Stimulated activated CD4-positive, alpha-beta T cell treated with anti-CD3 and anti-CD28 coated beads, Interleukin-4, amount 100 ng/mL, for 24 hours (primary cell): Measurements from ENCODE around the gene ZC3H15.
"Not testable (repeated sequence)": the region's sequence is repeated elsewhere in the genome, so short reads cannot be mapped to it uniquely, and the experiment has no call there.

Source experiments
- DNase-seq: peaks from one replicate; pipeline ENCODE4 v3.0.0-alpha.2; 2020

ZC3H15 gene

GRCh38 chr2:186496401-186496800, 10.3 kb downstream of the ZC3H15 start:
- no peak for DNase-seq

DNA sequence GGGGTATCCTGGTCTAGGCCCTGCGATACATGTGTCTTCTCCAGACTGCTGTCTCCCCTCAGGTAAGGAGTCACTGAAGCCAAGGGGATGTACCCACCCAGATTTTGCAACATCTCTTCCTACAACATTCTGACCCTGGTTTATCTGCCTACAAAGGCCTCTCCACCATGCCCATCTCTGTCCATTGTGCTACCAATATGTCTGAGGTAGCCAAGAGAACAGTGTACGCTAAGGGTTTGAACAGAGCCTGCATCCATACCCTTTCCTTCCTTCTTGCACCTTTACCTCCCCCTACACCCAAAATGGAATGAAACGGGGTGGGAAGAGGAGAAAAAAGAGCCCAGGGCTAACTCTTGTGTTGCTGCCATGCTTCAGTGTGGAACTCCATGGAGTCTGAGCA, 11.9 kb downstream of the ZC3H15 start:
- DNase-seq: no peak

GRCh38 chr2:186498834-186499233, 12.8 kb downstream of the ZC3H15 start:
- DNase-seq: no peak

DNA sequence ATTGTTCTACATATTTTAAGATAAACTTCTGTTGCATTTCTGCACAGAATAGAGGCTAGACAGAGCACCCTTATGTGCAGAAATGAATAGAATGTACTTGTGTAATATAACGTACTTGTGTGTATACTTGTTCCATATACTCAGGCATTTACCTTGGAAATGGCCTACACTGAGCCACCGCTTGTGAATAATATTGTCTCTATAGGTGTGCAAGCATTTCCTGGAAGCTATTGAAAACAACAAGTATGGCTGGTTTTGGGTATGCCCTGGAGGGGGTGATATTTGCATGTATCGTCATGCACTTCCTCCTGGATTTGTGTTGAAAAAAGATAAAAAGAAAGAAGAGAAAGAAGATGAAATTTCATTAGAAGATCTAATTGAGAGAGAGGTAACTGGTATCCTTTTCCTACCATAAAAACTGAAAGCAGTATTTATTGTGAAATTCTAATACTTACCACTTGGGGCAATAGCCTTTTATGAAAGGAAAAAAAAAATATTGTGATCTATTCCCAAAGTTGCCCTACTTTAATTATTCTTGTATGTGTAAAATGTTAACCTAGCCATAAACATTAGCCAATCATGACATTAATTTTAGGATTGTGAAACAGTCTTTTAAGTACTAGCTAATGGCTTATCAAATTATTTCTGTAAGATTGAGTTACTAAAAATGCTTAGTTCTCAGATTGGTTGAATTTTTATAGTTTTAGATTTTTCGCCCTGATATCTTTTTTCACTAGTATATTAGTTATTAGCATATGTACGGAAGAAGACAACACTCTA, 18.0 kb downstream of the ZC3H15 start:
- no peak for DNase-seq

DNA sequence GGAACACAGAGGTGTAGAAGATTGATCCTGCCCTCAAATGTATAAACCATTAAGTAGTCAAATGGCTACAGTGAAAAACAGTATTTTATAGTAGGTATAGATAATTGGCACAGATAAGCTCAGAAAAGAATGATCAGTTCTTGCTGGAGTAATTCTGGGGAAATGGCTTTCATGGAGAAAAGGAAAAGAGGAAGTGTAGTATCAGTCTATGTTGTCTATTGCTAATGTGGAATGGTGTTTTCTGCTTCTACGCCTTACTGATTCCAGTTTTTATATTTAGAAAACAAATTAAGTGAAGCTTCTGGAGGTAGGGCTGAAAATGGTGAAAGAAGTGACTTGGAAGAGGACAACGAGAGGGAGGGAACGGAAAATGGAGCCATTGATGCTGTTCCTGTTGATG, 22.2 kb downstream of the ZC3H15 start:
- DNase-seq: no peak

DNA sequence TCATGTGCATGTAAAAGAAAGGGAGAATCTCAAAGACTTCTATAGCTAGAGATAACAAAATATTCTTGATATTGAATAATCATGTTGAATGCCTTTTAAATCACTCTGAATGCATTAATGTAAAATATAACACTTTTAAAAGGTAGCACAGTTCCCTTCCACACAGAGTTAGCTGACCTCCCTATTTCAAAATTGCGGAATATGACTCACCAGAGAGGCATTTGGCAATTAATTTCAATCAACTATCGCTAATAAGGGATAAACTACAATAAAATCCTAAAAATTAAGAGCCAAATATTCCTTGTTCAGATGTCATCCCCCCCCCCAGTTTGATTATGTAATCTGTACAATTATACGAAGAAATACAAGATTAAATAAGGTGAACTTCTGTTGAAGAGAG, 29.3 kb downstream of the ZC3H15 start:
- no peak for DNase-seq

DNA sequence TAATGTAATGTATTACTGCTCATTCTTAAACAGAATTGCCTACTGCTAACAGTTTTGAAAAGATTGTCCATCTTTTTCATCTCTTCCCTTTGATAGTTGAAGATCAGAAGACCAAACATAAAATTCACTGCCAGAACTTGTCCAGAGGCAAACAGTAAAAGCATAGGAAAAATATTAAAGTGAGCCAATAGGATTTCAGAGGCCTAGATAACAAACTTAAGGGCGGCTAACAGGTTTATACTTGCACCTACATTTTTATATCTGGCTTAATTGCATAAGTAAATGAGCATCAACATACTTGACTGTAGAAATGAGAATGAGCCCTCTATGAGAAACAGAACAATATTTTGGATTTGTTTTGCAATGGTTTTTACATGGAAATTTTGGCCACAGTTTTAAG, 30.3 kb downstream of the ZC3H15 start:
- DNase-seq: no peak

DNA sequence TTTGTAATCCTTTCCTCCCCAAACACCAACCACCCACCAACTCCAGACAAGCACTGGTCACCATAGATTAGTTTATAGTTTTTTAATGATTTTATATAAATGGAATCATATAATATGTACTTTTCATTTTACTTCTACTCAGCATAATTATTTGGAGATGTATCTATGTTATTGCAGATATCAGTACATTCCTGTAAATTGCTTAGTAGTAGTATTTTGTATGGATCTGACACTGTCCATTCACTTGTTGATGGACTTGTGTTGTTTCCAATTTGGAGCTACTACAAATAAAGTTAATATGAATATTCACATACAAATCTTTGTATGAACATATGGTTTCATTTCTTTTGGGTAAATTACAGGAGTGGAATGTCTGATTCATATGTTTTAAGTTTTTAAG, 31.0 kb downstream of the ZC3H15 start:
- DNase-seq: no peak

GRCh38 chr2:186518291-186518690, 32.2 kb downstream of the ZC3H15 start:
- no peak for DNase-seq

GRCh38 chr2:186518945-186519344, 32.9 kb downstream of the ZC3H15 start:
- DNase-seq: no peak

DNA sequence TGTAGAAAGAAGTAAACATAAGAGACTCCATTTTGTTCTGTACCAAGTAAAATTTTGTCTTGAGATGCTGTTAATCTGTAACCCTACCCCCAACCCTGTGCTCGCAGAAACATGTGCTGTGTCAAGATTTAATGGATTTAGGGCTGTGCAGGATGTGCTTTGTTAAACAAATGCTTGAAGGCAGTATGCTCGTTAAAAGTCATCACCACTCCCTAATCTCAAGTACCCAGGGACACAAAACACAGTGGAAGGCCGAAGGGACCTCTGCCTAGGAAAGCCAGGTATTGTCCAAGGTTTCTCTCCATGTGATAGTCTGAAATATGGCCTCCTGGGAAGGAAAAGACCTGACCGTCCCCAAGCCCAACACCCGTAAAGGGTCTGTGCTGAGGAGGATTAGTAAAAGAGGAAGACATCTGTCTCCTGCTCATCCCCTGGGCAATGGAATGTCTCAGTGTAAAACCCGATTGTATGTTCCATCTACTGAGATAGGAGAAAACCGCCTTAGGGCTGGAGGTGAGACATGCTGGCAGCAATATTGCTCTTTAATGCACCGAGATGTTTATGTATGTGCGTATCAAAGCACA, 35.6 kb downstream of the ZC3H15 start:
- DNase-seq: not testable (repeated sequence)

- DNase-seq: no peak
Measured at GRCh38 chr2:186522450-186522849, 36.4 kb downstream of the ZC3H15 start.

- no peak for DNase-seq
Measured at GRCh38 chr2:186523791-186524190, 37.7 kb downstream of the ZC3H15 start.

GRCh38 chr2:186526281-186526680, 40.2 kb downstream of the ZC3H15 start:
- no peak for DNase-seq

DNA sequence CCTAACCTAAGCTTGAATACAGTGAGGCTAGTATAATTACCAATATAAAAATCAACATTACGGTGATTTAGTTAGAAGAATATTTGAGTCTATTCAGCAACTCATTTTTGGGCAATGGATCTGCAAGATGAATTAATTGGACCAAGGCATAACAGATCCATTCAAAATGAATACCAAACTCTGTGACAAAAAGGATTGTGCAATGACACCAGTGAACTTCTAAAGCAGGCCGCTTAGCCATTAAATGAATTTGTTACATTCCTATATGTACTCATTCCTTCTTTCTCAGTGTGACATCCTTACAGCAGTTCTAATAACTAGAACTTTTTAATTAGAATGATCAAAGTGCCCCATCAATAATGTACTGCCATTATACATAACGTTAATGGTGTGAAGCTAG, 44.3 kb downstream of the ZC3H15 start:
- DNase-seq: no peak

DNA sequence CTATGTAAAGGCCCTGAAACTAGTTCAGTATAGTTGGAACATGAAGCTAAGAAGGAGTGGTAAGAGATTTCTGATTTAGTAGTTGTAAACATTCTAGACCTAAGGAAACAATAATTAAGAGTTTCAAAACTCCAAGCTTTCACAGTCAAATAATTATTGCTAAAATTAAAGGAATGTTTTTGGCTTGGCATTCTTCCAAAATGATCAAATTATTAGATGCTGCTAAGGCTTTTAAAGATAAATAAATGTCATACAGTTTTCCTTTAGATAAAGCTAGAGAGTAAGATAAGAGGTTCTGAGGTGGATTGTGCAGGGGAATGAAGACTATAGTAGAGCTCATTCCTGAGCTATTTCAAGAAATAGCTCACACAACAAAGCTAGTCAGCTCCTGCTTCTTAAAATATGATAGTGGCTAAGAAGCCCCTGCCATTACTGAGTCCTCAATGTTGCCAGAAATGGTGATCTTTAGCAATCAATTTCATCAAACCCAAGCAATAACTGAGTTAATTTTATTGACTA, 45.3 kb downstream of the ZC3H15 start:
- no peak for DNase-seq

GRCh38 chr2:186532891-186533290, 46.8 kb downstream of the ZC3H15 start:
- no peak for DNase-seq

DNA sequence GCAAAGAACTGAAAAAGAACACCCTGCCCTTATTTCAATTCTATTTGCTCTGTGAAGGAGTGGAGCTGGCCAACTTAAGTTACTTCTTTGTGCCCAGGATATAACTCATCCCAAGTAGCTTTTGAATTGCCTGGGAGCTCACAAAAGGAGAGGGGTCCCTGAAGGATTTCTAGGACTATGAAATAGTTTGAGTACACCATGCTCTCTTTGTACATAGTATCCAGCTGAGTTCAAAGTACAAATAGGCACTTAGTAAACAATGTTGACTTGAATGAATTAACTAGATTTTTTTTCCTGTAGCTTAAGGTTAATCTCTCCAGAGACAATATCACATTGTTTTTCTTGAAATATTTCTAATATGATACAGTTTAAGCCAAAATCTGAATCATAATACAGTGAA, 47.7 kb downstream of the ZC3H15 start:
- DNase-seq: no peak

DNA sequence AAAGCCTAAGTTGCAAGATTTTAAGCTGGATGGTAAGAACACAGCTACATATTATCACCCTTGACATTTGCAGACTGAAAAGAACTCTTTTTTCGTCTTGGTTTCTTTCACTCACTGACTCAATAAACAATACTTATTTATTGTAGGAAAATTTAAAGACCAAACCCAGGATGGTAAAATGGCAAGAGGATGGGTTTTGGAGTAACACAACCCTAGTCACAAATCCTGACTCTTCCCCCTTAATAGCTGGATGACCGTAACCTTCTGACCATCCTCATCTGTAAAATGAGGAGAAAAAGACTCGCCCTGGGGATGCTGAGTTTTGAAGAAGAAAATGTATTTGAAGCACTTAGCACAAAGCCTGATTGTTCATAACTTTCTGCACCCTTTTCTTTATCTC, 48.3 kb downstream of the ZC3H15 start:
- DNase-seq: no peak

DNA sequence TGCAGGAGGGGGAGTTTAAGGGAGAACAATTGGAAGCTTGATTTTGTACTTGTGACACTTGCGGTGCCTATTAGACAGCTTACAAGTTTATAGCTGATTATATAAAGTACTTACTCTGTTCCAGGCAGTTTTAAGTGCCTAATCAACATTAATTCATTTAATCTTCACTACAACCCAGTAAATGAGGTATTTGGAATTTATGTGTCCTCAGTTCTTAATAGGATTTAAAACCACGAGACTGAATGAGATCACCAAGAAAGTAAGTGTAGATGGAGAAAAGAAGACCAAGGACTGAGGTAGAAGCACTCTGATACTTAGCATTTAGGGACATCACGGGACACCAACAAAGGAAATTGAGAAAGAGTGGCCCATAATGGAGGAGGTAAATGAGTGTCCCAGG, 49.8 kb downstream of the ZC3H15 start:
- DNase-seq: no peak

- DNase-seq: no peak
Measured at GRCh38 chr2:186537019-186537418, 51.0 kb downstream of the ZC3H15 start.

DNA sequence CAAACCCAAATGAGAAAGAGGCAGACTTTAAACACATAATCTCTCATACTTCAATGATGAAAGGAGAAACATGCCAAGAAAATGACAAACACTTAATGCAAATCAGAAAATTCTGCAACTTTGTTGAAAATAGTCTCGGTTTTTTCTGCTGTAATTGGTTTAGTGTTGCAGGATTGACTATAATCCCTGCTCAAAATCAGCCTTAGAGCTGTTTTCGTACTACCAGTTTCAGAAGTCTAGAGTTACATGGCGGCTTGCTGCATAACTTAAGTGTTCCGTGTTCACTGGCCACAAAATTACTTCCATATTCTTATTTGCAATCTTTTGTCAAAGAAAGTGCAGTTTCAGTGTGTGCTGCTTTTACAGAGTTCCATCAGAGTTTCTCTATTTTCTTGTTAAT, 54.9 kb downstream of the ZC3H15 start:
- no peak for DNase-seq

GRCh38 chr2:186542002-186542401, 55.9 kb downstream of the ZC3H15 start:
- no peak for DNase-seq

DNA sequence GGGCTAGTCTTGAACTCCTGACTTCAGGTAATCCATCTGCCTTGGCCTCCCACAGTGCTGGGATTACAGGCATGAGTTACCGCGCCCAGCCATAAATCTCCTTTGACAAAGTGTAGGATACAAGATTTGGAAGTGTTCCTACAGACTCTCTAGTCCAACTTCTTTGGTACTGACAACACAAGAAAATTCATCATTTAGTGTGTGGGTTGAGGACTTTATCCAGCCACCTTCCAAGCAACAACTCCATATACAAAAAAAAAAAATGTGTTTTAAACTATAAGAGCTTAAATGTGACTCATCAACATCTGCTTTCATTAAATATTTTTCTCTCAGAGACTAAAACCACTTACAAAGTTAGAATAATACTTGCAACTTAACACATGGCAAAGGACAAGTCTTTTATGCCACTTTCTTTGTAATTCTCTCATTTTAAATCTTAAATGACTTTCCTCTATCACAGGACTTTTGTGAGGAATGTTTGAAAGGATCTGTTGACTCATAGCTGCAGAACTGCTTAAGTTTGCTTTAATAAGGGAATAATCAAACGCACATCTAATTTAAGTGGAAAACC, 57.6 kb downstream of the ZC3H15 start:
- DNase-seq: no peak
